Renal cortex interstitium (tissue), 11 donors: ENCODE data around the gene SNHG17. TPM values are rescaled to one million over a fixed set of nuclear protein-coding genes. Genes with fewer than 3 reads are reported as not detected.
"Not testable (repeated sequence)": the region's sequence is repeated elsewhere in the genome, so short reads cannot be mapped to it uniquely, and the experiment has no call there.

Source experiments
- DNase-seq, 11 donors: peaks; one replicate each; pipeline ENCODE4 v3.0.0-alpha.2; 2013; ENCODE audit warnings: low read depth in 9 of 11, low spot score in 4 of 11; ENCODE audit errors: extremely low read depth in 1 of 11
- polyA plus RNA-seq, 3 donors: library from polyadenylated mRNA; unstranded; fragments of 120-200 nt; gene quantifications; one replicate each; pipeline ENCODE4 v1.2.1, GENCODE V29; 2013; ENCODE audit not compliant: insufficient read length in 3 of 3

SNHG17 gene
- polyA plus RNA-seq, 3 donors, result 24.3 to 33.6 (median 25.8) TPM

DNA sequence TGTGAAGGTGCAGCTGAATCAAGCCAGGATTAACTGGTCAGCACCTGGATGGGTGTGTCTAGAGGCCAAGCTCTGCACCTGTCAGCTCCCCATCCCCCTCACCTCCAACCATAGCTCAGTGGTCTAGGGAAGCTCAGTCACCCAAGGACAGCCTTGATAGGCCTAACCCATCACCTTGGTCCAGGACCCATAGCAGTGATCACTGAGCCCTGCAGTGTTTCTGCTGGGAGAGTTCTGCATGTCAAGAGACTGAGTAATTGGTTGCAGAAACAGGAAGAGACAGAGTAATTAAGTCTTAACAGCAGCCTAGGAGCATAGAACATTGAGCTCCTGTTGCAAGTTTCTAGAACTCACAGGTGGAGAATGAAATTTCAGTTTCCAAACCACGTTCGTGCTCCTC, 18.8 kb upstream of the SNHG17 start:
- DNase-seq, result peak in 1 of 11 donors; percentile 5

DNA sequence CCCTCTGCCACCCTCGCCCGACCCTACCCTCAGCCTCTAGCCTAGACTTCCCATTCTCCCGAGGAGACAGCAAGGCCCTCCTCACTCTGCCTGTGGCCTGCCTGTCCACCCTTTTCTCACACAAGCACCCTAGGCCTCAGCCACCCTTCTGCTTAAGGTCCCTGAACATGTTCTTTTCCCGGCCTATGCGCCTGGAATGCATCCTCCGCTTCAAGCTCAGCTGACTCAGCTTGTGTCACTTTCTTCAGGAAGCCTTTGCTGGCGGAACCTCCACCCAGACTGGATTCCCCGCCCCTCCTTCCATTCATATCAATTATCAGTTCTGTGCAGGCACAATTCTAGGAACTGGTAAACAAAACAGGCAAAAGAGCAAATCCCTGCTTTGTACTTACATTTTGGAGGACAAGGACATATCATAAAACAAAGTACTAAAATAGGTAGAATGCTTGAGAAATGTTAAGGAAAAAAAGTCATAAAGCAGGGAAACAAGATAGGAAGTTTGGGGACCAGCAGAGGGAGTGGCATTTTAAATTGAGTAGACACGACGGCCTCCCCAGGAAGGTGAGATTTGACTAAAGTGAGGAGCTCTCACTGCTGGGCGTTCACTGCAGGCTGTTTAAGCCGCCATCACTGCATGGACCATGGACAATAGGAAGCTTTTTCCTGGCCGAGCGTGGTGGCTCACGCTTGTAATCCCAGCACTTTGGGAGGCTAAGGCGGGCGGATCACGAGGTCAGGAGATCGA, 17.9 kb upstream of the SNHG17 start:
- DNase-seq, result no peak

DNA sequence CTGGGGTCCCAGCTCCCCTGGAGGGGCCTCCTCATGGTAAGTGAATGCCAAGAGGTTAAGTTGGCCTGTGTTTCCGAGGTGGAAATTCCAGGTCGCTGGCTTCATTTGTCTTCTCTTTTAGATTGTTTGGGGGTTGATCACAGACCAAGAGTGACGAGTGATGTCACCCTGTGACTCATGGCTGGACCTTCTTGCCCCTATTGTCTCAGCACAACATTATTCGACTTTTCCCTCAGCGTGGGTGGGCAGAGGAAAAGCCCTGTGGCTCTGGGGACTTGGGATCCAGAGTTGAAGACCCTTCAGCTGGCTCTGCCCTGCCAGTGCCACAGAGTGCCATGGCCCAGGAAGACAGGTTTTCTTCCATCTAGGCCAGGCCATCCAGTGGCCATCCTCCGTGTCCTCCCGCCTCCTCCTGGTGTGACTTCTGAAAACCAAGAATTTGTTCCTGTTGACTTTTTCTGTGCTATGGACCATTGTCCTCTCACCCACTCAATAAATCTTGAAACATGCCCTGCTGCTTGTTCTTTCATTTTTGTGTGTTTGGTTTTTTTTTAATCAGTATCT, 15.4 kb upstream of the SNHG17 start:
- DNase-seq, result no peak

DNA sequence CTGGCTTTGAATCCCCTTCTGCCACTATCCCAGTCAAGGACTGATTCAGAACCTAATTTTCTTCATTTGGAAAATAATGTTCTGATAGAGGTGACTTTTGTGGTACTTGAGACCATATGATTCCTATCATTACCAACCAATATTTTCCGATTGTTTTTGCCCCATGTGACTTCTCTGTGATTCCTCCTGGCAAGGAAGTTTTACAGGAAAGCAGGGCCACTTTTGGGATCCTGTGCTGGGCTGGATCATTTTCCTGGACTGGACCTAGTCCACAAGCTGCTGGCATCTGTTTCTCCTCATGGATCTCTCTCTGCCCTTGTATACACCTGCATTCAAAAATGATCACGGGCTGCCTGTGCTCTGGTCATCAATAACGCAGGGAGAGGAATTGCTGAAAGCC, 13.9 kb upstream of the SNHG17 start:
- no peak for DNase-seq

DNA sequence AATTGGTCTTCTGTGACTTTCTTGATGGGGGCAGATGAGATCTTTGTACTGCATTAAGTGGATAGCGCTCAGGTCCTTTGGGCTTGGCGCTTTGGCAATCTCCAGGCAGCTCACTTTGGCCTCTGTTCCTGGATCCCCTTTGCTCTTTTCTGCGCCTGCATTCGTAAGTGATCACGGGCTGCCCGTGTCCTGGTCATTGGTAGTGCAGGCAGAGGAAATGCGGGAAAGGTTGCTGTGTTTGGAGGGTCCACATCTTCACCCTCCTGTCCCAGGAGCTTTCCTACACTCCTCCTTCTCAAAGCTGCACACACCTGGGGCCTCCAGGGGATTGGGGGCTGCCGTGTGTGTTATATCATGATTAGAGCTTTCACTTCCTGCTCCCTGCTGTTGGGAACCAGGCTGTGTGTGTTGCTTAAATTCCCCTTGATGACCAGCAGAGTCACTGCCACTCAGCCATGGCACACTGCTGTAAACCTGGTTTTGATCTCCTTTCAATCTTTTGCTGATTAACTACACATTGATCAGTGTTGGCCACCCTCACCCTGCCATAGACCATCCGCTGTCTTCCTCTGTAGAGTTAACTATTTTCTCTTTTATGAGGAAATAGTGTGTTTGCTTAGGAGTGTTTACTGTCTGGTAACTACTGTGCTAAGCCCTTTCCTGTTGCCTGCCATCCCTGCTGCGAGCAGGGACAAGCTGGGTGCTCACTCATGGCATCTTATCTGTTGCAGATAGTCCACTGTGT, 13.0 kb upstream of the SNHG17 start:
- no peak for DNase-seq

DNA sequence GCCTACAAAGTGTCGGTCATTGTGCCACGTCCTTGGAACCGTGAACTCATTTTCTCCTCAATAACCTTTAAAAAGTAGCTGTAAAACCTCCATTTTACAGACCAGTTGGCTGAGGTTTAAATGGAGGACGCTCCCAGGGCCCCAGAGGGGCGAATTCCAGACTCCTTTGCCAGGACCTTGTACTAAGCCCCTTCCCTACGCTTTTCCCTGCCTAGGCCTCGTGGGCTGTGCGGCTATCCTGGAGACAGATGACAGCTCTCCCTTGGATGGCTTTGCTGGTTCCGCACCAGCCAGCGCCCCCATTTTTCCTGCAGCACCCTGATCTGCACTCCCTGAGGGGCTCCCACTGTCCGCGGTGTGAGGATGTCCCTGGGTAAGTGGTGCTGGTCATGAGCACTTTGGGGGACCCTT, 12.1 kb upstream of the SNHG17 start:
- no peak for DNase-seq

DNA sequence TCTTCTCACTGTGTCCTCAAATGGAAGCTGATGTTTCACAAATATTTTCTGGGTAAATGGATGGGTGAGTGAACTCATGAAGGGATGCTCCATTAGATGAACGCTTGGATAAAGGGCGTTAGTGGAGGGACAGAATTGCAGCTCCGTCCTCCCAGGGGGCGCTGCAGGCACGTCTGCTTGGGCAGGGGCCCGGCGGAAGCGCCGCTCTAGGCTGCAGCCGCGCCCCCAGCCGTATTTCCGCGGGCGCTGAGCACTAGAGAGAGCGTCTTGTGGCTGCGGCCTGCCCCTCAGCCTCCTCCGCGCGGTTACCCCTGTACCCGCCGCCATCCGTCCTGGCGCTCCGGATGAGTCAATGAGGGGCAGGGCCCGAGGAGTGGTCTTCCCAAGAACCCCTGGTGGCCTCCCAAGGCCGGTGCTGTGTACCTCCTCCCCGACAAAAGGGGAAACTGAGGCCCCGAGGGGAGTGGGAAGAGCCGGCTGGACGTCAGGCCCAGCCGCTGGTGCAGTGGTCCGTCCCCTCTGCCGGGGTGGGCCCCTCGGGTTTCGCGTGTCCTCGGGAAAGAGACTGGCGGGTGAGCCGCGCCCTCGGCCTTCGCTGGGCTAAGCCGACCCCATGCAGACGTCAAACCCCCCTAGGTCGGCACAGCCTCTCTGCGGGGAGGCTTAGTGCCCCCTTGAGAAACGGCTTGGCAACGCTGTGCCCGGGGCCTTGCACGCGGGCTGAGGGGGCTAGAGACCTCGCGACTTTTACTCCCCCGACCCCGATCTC, 11.5 kb upstream of the SNHG17 start:
- DNase-seq, result peak; percentile 74 to 90 (median 85)

DNA sequence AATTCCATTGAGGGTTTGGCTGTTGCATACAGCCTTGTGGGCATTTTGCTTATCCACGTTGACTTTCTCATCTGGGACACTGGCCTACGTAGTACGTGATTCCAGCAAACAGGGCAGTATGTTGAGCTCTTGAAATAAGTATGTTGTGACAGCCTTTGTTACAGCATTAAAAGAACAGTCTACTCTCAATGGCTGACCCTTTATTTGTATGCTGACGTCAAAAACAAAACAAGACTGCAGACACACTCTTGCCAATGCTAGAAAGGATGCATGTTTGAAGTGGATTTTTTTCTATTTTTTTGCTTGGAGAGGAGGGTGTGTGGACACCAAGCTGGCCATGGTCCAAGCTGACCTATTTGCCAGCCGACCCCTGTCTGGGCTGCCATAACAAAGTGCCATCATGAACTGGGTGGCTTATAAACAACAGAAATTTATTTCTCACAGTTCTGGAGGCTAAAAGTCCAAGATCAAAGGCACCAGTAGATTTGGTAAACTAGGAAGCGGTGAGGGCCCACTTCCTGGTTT, 10.8 kb upstream of the SNHG17 start:
- DNase-seq, result no peak

DNA sequence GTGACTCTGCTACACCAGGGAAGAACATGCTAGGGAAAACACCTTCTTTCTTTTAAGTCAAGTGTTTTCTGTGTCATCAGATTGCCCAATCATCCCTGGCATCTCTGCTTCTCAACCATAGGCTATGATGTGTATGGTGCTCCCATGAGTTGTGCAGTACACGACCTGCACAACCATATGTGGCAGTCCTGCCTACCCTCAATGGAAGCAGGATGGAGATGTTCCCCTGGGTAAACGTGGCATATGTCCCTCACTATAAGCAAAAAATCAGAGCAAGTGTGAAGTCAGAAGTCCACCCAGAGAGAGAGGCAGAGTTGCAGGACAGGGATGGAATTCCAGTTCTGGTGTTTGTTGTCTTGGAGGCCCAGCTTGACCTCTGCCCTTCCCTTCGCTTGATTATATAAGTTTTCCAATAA, 10.3 kb upstream of the SNHG17 start:
- no peak for DNase-seq

DNA sequence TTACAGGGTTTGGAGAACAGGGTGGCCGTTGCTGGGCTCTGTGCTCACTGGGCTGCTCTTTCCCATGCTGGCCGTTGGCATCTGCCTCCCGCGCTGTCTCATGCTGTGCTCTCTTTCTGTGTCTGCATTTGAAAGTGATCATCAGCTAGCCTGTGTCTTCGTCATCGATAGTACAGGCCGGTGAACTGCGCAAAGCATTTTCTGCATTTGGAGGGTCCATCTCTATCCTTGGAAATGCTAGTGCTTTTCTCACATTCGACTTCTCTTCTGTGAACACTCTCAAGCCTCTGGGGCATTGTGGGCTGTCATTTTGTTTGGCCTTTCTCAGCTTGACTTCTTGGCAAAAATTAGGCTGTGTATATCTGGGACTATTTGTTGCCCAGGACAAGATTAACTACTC, 6.8 kb upstream of the SNHG17 start:
- no peak for DNase-seq

DNA sequence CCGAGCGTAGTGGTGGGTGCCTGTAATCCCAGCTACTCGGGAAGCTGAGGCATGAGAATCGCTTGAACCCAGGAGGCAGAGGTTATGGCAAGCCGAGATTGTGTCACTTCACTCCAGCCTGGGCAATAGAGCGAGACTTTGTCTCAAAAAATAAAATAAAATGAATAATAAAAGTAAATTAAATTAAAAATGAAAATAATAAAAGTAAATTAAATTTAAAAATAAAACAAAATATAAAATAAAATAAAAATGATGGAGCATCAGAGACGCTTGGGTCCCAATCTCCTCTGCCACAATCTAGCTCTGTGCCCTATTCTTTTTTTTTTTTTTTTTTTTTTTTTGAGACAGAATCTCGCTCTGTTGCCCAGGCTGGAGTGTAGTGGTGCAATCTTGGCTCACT, 6.0 kb upstream of the SNHG17 start:
- not testable (repeated sequence) for DNase-seq

DNA sequence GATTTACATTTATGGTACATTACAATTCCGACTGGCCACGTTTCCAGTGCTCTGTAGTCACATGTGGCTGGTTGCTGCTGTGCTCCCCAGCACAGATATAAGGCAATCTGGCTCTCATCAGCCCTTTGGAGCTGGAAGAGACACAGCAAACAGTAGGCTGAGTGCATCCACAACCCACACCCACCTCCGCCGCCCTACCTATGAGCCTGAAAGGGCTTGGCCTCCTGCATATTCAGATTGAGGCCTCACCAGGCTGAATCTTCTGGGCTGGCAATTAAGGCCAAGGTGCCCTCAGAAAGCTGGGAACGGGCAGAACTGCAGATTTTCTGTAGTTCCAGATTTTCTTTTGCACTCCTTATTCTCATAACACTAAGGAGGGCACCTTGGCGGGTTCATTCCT, 2.7 kb upstream of the SNHG17 start:
- DNase-seq, result no peak

DNA sequence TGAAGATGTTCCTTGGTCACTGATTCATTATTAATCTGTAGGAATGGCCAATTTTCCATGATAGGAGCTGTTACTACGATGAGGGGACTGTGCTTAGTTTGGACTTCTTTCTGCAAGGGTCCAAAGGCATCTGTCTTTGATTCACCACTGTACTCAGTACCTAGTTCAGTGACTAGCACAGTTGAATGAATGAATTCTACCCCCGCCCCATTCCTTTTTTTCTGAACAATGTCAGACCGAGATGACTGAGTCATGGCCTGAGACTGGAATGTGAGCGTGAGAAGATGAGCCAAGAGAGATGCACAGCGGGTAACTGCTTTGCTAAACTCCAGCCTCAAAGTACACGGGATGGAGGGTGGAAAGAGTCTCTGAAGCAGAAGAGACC, 419 bp upstream of the SNHG17 start:
- DNase-seq, result no peak

DNA sequence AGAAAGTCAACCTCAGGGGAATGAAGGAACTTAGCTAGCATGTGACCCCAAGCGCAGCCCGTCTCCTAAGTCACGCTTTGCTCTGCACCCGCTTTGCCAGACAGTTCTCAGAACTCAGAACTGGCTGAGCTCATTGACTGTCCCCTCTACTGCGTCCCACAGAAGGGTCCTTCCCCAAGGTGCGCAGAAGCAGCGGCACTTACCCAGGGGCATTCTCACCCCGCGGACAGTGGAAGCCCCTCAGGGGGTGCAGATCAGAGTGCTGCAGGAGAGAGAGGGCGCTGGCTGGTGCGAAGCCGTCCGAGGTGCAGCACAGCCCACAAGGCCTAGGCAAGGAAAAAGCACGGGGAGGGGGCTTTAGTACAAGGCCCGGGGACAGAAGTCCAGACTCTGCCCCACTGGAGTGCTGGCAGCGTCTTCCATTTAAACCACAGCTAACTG, 807 bp downstream of the SNHG17 start:
- peak in 4 of 11 donors; percentile 2 to 19 (median 13) for DNase-seq

DNA sequence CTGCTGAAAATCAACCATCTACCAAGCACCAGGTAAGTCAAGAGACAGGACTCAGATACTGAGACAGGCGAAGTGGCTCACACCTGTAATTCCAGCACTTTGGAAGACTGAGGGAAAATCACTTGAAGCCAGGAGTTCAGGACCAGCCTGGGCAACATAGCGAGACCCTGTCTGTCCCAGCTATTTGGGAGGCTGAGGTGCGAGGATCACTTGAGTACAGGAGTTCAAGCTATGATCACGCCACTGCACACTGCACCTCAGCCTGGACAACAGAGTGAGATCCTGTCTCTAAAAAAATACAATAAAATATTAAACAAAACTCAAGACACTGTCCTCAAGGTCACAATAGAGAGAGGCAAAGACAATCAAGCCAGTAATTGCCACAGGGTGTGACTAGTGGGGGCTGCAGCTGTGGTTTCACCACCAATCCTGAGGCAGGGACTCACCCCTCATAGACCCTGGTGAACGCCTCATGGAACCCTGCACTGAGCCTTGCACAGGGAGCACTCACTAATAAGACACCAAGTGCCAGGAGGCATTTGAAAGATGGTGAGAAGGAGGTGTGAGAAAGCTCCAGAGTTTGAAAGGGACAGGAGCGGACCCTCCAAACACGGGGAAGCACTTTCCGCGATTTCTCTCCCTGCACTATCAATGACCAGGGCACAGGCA, 1.7 kb downstream of the SNHG17 start:
- no peak for DNase-seq

DNA sequence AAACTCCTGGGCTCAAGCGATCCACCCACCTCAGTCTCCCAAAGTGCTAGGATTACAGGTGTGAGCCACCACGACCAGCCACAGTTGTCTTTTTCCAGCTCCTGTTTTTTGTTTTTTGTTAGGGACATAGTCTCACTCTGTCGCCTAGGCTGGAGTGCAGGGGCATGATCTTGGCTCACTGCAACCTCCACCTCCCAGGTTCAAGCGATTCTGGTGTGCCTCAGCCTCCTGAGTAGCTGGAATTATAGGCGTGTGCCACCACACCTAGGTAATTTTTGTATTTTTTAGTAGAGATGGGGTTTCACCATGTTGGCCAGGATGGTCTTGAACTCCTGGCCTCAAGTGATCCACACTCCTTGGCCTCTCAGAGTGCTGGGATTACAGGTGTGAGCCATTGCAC, 2.3 kb downstream of the SNHG17 start:
- DNase-seq, result not testable (repeated sequence)

DNA sequence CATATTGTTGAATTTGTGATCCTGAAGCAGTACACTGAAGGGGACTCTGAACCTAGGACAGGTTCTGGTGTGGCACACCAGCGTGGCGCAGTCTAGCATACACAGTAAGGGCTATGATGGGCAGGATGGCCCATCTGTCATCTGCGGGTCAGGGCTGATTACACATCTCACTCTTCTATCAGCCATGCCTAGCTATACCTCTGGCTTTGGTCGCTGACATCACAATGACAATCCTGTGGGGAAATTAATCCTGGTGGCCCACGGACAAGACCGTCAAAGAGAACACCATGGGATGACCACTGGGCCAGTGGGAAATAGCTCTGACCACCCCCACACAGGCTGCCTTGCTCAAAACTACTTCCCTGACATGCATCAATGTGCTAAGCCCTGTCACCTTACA, 2.8 kb downstream of the SNHG17 start:
- no peak for DNase-seq

DNA sequence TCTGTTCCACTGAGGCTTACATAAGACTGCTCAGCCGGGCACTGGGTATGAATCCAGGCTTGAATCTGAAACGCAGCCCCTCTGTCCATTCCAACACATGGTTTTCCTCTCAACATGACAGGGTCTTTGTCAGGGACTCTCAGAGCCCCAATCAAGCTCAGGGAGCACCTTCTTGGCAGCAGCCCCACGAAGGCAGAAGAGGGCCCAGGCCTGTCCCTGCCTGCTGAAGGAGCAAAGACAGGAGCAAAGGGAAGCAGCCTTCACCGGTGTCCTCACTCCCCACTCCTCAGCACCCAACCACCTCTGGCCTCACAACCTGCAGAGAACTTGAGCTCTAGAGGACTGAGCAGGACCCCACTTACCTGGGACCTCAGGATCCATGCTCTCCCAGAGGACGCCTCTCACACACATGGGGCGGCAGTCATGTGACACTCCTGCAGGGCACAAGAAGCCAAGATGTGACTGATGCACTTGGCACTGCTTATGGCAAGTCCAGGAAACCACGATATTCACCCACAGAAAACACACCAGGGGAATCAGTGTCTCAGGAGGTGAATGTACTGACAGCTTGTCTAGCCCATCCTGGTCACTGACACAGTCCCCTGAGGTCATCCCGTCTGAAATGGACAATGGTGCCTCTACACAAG, 4.3 kb downstream of the SNHG17 start:
- no peak for DNase-seq
